PC-9 (cell line): ENCODE results near the gene OOSP2. TPM values are rescaled to one million over a fixed set of nuclear protein-coding genes. Genes with fewer than 3 reads are reported as not detected.

Source experiments
- BruUV-seq: library from RNA; stranded (reverse); fragments of 400-500 nt; replicated peaks from 2 replicates; lab custom pipeline; 2021; lab: Mats Ljungman, UMichigan
- CTCF ChIA-PET: fragments of 300-600 bp; sonication (Branson Sonifier 250); formaldehyde crosslinking; loops from one replicate; lab custom pipeline; 2022; ENCODE audit warnings: antibody characterized with exemption; lab: Charles Lee
- POLR2A ChIA-PET: fragments of 300-600 bp; sonication (Branson Sonifier 250); formaldehyde crosslinking; loops from one replicate; lab custom pipeline; 2022; ENCODE audit warnings: antibody characterized with exemption; ENCODE audit not compliant: unreplicated experiment; lab: Charles Lee
- DNase-seq, 2 experiments: peaks; one replicate each; pipeline versions ENCODE4 v3.0.0 to v3.0.0-alpha.2; 2015 to 2022; ENCODE audit warnings: mixed read lengths in 1 of 2
- H2AFZ ChIP-seq: fragments of 200-600 bp; sonication (generic); 2 replicates; pipeline ENCODE4 v1.8.1; 2017; ENCODE audit warnings: antibody characterized with exemption
- H3F3A ChIP-seq: fragments of 200-600 bp; sonication (generic); 2 replicates; pipeline ENCODE4 v1.8.1; 2017; ENCODE audit warnings: antibody characterized with exemption, mild to moderate bottlenecking, low read depth; ENCODE audit not compliant: insufficient read depth
- H3K27ac ChIP-seq: fragments of 200-600 bp; sonication (generic); 2 replicates; pipeline ENCODE4 v1.6.1; 2016; ENCODE audit warnings: mixed run types
- H3K27me3 ChIP-seq: fragments of 200-600 bp; sonication (generic); 2 replicates; pipeline ENCODE4 v1.6.1; 2016; ENCODE audit warnings: low read depth, mixed run types; ENCODE audit not compliant: insufficient read depth
- H3K36me3 ChIP-seq: fragments of 200-600 bp; sonication (generic); 2 replicates; pipeline ENCODE4 v1.6.1; 2016; ENCODE audit warnings: low read depth, mixed run types
- H3K4me1 ChIP-seq: fragments of 200-600 bp; sonication (generic); replicated peaks from 2 replicates; pipeline ENCODE4 v1.6.1; 2016; ENCODE audit warnings: mixed run types; ENCODE audit not compliant: insufficient read depth
- H3K4me2 ChIP-seq: fragments of 200-600 bp; sonication (generic); 2 replicates; pipeline ENCODE4 v1.6.1; 2017; ENCODE audit warnings: mixed run types
- H3K4me3 ChIP-seq: fragments of 200-600 bp; sonication (generic); 2 replicates; pipeline ENCODE4 v1.6.1; 2016; ENCODE audit warnings: mixed run types
- H3K79me2 ChIP-seq: fragments of 200-600 bp; sonication (generic); 2 replicates; pipeline ENCODE4 v1.6.1; 2017; ENCODE audit warnings: low read depth, mixed run types
- H3K9me2 ChIP-seq: fragments of 200-600 bp; sonication (generic); 2 replicates; pipeline ENCODE4 v1.8.1; 2017; ENCODE audit warnings: mild to moderate bottlenecking; ENCODE audit not compliant: insufficient read depth
- H3K9me3 ChIP-seq: fragments of 200-600 bp; sonication (generic); 2 replicates; pipeline ENCODE4 v1.8.1; 2016; ENCODE audit warnings: low read depth; ENCODE audit not compliant: insufficient read depth
- H4K20me1 ChIP-seq: fragments of 200-600 bp; sonication (generic); 2 replicates; pipeline ENCODE4 v1.8.1; 2017; ENCODE audit not compliant: insufficient read depth
- EZH2 ChIP-seq: fragments of 200-600 bp; sonication (generic); IDR thresholded peaks from 2 replicates; pipeline ENCODE4 v1.8.0; 2017; ENCODE audit warnings: antibody characterized with exemption, low read depth
- intact Hi-C: fragments of 100-400 bp; cut with micrococcal nuclease; formaldehyde crosslinking; loops from one replicate; pipeline ENCODE4 v1.10.0; 2022; ENCODE audit not compliant: unreplicated experiment
- total RNA-seq: library from RNA; stranded (reverse); gene quantifications from 2 replicates; pipeline ENCODE4 v1.2.3, GENCODE V29; 2021
- TF ChIP-seq, protein P1 (sequence below): fragments of 200-600 bp; sonication (generic); conservative IDR thresholded peaks from 2 replicates; pipeline ENCODE4 v1.6.1; 2017; ENCODE audit warnings: mixed run types, antibody characterized with exemption, mild to moderate bottlenecking, moderate library complexity

Gene OOSP2
- total RNA-seq, 1 experiment from 2014 or later = not detected

DNA sequence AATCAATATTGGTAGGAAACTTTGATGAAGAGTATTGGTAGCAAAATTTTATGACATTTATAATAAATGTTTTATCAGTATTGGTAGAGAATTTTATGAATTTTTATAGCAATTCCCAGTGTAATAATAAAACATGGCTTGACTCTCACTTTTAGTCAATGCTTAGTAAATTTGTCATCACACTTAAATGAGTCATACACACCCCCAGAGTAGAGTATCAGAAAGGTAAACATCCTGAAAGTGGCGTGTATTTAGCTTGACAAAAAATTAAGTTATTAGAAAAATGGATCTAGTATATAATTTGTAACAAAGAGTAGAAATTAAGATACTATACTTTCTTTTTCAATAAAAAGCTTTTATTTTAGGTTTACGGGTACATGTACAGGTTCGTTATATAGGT is 18.8 kb downstream of the OOSP2 start:
- Histone ChIP-seq H3K36me3 (no peaks in the 10 kb centered on the region), H3K27ac (no peak overlapping the region), H3K4me1 (no peaks in the 10 kb centered on the region), H3K4me3 (no peak overlapping the region), H3K79me2 (no peaks in the 10 kb centered on the region), H3K9me2 (no peaks in the 10 kb centered on the region), H3K4me2 (no peak overlapping the region), H3F3A (no peaks in the 10 kb centered on the region), H3K9me3 (no peaks in the 10 kb centered on the region), H2AFZ (peak overlapping the region; percentile 44; the same call in 1 of the 2 replicates), H3K27me3 (peaks cover 37% of the 10 kb centered on the region), H4K20me1 (no peaks in the 10 kb centered on the region)
- no TSS peak for BruUV-seq
- TF ChIP-seq, protein P1, sequence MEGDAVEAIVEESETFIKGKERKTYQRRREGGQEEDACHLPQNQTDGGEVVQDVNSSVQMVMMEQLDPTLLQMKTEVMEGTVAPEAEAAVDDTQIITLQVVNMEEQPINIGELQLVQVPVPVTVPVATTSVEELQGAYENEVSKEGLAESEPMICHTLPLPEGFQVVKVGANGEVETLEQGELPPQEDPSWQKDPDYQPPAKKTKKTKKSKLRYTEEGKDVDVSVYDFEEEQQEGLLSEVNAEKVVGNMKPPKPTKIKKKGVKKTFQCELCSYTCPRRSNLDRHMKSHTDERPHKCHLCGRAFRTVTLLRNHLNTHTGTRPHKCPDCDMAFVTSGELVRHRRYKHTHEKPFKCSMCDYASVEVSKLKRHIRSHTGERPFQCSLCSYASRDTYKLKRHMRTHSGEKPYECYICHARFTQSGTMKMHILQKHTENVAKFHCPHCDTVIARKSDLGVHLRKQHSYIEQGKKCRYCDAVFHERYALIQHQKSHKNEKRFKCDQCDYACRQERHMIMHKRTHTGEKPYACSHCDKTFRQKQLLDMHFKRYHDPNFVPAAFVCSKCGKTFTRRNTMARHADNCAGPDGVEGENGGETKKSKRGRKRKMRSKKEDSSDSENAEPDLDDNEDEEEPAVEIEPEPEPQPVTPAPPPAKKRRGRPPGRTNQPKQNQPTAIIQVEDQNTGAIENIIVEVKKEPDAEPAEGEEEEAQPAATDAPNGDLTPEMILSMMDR = no peak
- no peak for DNase-seq
- ChIA-PET CTCF (no interaction called here), POLR2A (no interaction called here)
- intact Hi-C loops = no loop called here

DNA sequence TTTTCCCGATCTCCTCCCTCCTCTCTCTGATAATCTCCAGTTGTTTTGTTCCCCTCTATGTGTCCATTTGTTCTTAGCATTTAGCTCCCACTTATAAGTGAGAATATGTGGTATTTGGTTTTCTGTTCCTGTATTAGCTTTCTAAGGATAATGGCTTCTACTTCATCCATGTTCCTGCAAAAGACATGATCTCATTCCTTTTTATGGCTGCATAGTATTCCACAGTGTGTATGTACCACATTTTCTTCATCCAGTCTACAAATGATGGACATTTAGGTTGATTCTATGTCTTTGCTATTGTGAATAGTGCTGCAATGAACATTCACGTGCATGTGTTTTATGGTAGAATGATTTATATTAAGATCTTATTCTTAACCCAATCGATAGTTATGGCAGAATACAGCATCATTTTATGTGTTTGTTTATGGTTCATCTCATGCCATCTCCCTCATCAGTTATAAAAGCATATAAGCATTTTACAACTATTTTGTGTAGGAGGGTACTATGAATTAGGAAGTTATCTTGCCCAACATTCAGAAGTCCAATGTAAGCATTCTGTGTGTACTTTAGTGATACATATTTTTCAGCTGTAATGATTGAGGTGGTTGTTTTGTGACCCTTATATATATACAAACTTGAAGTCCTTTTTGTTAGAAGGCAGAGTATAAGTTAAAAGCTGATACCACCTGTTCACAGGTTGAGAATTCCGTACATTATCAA is 19.5 kb downstream of the OOSP2 start:
- DNase-seq = no peak
- Histone ChIP-seq H3K27me3 (peaks cover 33% of the 10 kb centered on the region), H3K9me2 (no peaks in the 10 kb centered on the region), H3K4me1 (no peaks in the 10 kb centered on the region), H3K79me2 (no peaks in the 10 kb centered on the region), H3K27ac (no peak overlapping the region), H4K20me1 (no peaks in the 10 kb centered on the region), H3K9me3 (no peaks in the 10 kb centered on the region), H3K36me3 (no peaks in the 10 kb centered on the region), H2AFZ (peak overlapping the region; percentile 44; the same call in 1 of the 2 replicates), H3F3A (no peaks in the 10 kb centered on the region), H3K4me3 (no peak overlapping the region), H3K4me2 (no peak overlapping the region)
- CTCF ChIA-PET = no interaction called here
- BruUV-seq = no TSS peak
- POLR2A ChIA-PET = no interaction called here
- intact Hi-C loops = no loop called here
- TF ChIP-seq, protein P1 = no peak
- TF ChIP-seq EZH2 = no peak

DNA sequence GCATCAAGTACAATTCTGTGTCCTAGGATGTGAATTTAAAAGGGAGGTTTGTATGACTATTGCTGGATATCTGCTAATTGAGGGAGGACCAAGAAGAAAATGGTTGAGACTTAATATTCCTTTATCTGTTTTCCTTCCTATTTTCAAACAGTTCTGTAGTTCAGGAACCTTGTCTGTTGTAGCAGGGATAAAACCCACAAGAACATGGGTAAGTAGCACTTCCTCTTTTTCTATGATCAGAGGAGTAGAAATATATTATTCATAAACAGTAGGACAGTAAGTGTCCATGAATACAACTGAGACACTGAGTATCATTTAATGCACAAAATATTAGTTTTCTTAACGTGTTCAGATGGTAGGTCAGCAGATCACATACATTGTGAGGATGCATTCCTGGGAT is 23.9 kb downstream of the OOSP2 start:
- Histone ChIP-seq H2AFZ (no peak overlapping the region), H4K20me1 (no peaks in the 10 kb centered on the region), H3K9me2 (no peaks in the 10 kb centered on the region), H3K4me3 (no peak overlapping the region), H3K9me3 (no peaks in the 10 kb centered on the region), H3K79me2 (no peaks in the 10 kb centered on the region), H3F3A (no peaks in the 10 kb centered on the region), H3K27me3 (no peaks in the 10 kb centered on the region), H3K4me1 (no peaks in the 10 kb centered on the region), H3K4me2 (no peak overlapping the region), H3K36me3 (no peaks in the 10 kb centered on the region), H3K27ac (no peak overlapping the region)
- DNase-seq = no peak
- intact Hi-C loops = no loop called here
- ChIA-PET CTCF (no interaction called here), POLR2A (no interaction called here)
- BruUV-seq = no TSS peak
- TF ChIP-seq, protein P1 = no peak
- TF ChIP-seq EZH2 = no peak
